ENCODE measurements around the gene KIF18B. TPM values are rescaled to one million over a fixed set of nuclear protein-coding genes. Genes with fewer than 3 reads are reported as not detected.
A peak's percentile ranks its signal among the peaks of the same experiment; 100 is the strongest.

KIF18B gene
- total and polyA plus RNA-seq, 2 of the 8 experiments (the other 6 are each of a cell fraction or from before 2014, with no cell fraction given), result 39.0 to 59.4 TPM

DNA sequence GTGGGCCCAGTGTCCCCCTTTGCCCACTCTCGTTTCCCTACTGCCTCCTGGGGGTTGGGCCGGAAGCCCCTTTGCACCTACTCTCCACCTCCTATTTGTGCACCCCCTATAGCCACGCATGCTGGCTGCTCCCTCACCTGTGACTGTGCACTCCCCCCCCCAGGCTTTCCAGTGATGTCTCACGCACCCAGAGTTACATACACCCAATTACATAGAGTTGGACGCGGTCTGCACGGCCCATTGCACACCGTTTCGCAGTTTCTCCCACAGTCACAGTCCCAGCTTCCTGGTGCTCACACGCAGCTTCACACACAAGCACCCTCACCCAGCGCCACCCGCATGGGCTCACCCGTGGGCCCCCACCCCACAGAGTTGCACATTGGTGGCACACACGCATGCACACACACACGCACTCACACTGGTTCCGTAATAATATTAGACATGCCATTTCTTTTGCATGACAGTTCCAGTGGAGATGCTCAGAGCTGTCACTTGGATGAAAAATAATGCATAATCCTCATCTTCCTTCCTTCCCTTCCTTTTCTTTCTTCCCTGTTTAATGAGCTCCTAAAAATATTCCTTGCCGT is 42.1 kb upstream of the KIF18B start:
- no peak overlapping the region for H3K56ac ChIP-seq (replicated peaks; ENCODE audit: insufficient read length, low read depth, low read length)
- H3K23ac ChIP-seq (ENCODE audit: insufficient read length), result no peak overlapping the region
- no peak overlapping the region for H2AFZ ChIP-seq (ENCODE audit: low read length)
- no peak overlapping the region for H4K5ac ChIP-seq (ENCODE audit: insufficient read length, low read depth, low read length)
- ChIA-PET CTCF (ENCODE audit: partially characterized antibody) (interaction anchor here (0.8 to 16.0 kb wide), 9 partner anchors 10 to 74 kb away, joined by 3 to 102 read pairs (median 6); partner anchors contain the start of gene GFAP), POLR2A (ENCODE audit: partially characterized antibody) (interaction anchor here (0.9 to 2.4 kb wide), 3 partner anchors 8 to 82 kb away, joined by 3 to 7 read pairs (median 3); no protein-coding TSS in a partner anchor)
- H3K4ac ChIP-seq (replicated peaks; ENCODE audit: insufficient read length, low read depth, low read length), result no peak overlapping the region
- no peaks in the 10 kb centered on the region for H4K20me1 ChIP-seq (replicated peaks in 1 of 2; ENCODE audit: control insufficient read depth in 1 of 2, insufficient read depth in 2 of 2, low read length in 2 of 2)
- no peak for DNase-seq (ENCODE audit: low read depth in 1 of 2, low spot score in 2 of 2)
- H2BK120ac ChIP-seq (replicated peaks; ENCODE audit: low read depth, low read length), result no peak overlapping the region
- no peak overlapping the region for H2AK5ac ChIP-seq (ENCODE audit: low read depth, low read length)
- no peak for FAIRE-seq
- H3K36me3 ChIP-seq (ENCODE audit: control insufficient read depth in 2 of 4, insufficient read depth in 4 of 4, low read length in 3 of 4), result no peaks in the 10 kb centered on the region
- no peak overlapping the region for H3K27ac ChIP-seq (ENCODE audit: low read depth, low read length)
- peaks cover 14% of the 10 kb centered on the region; the same call in 1 of the 2 replicates for H3K23me2 ChIP-seq (ENCODE audit: low read depth, low read length)
- no peak overlapping the region; the same call in 1 of the 2 replicates for H3K18ac ChIP-seq (ENCODE audit: extremely low read depth, low read length)
- peaks cover 0 to 7% (median 6%) of the 10 kb centered on the region in 4 experiments; a peak in 4 of 7 replicates for H3K4me1 ChIP-seq (replicated peaks in 1 of 4; ENCODE audit: control insufficient read depth in 3 of 4, insufficient read depth in 4 of 4, low read length in 3 of 4)
- H3K4me3 ChIP-seq (ENCODE audit: extremely low read depth in 1 of 4, insufficient read depth in 2 of 4, low read depth in 3 of 4, low read length in 4 of 4), result no peak overlapping the region
- no peaks in the 10 kb centered on the region; a peak in 1 of 4 replicates for H3K79me2 ChIP-seq (ENCODE audit: control insufficient read depth in 1 of 2, insufficient read depth in 2 of 2, low read length in 2 of 2)
- H3K4me2 ChIP-seq (ENCODE audit: insufficient read depth in 1 of 2, low read depth in 2 of 2, low read length in 2 of 2), result no peak overlapping the region; a peak in 1 of 4 replicates
- H4K91ac ChIP-seq (replicated peaks; ENCODE audit: insufficient read length, low read length), result no peak overlapping the region
- H2BK20ac ChIP-seq (ENCODE audit: low read length), result no peak overlapping the region
- no peak for TF ChIP-seq CREB1 (IDR thresholded peaks at IDR 0.05)
- H2BK15ac ChIP-seq (ENCODE audit: low read length), result no peak overlapping the region
- peaks cover 0 to 16% (median 8%) of the 10 kb centered on the region in 4 experiments; a peak in 5 of 7 replicates for H3K27me3 ChIP-seq (replicated peaks in 1 of 4; ENCODE audit: control insufficient read depth in 3 of 4, extremely low read depth in 1 of 4, insufficient read depth in 3 of 4, low read length in 3 of 4)
- H3K14ac ChIP-seq (ENCODE audit: insufficient read length), result no peak overlapping the region
- H2BK12ac ChIP-seq (ENCODE audit: low read depth, low read length), result peak overlapping the region; percentile 50; the same call in 1 of the 2 replicates
- no peak overlapping the region for H4K8ac ChIP-seq (ENCODE audit: extremely low read depth, insufficient read depth, low read length)
- 87% methylated on average over 17 of the region's 17 CpGs; no CpG with 5 or more reads in 1 of the 2 experiments for WGBS, 2 experiments (ENCODE audit: extremely low coverage in 1 of 2, insufficient coverage in 1 of 2, insufficient read length in 1 of 2, insufficient replicate concordance in 2 of 2, low coverage in 1 of 2, low lambda C conversion rate in 2 of 2, missing lambda C conversion rate in 1 of 2)
- H3K9ac ChIP-seq (replicated peaks in 1 of 4; ENCODE audit: extremely low read depth in 1 of 4, low read depth in 3 of 4, low read length in 3 of 4), result no peak overlapping the region
- no peak overlapping the region for H2BK5ac ChIP-seq (ENCODE audit: low read depth, low read length)
- no peaks in the 10 kb centered on the region for H3K79me1 ChIP-seq (ENCODE audit: low read depth, low read length)
- no peaks in the 10 kb centered on the region for H3K9me3 ChIP-seq (ENCODE audit: insufficient read depth in 2 of 2, low read depth in 1 of 2, low read length in 1 of 2)
